HG03045 (cell line): Measurements from ENCODE around the gene PLAAT3.
A peak's percentile ranks its signal among the peaks of the same experiment; 100 is the strongest.
"Not testable (repeated sequence)": the region's sequence is repeated elsewhere in the genome, so short reads cannot be mapped to it uniquely, and the experiment has no call there.

ENCODE experiments used
- ATAC-seq: cut with Tn5 transposase; IDR thresholded peaks from one replicate; pipeline ENCODE4 v1.9.1; 2021; ENCODE audit warnings: mild to moderate bottlenecking, moderate library complexity; ENCODE audit not compliant: unreplicated experiment

PLAAT3 gene

GRCh38 chr11:63614136-63614671 is at the start of gene PLAAT3:
Gene PLAAT3, minus strand, starts transcription at chr11:63614433. Its CDS starts 419 bp downstream, at chr11:63614014.
- ATAC-seq = peak; percentile 60

- no peak for ATAC-seq
Measured at GRCh38 chr11:63663809-63664208, 49.6 kb upstream of the PLAAT3 start.

- no peak for ATAC-seq
Measured at GRCh38 chr11:63660972-63661371, 46.7 kb upstream of the PLAAT3 start.

- no peak for ATAC-seq
Measured at GRCh38 chr11:63652671-63653070, 38.4 kb upstream of the PLAAT3 start.

- no peak for ATAC-seq
Measured at GRCh38 chr11:63643205-63643604, 29.0 kb upstream of the PLAAT3 start.

GRCh38 chr11:63641727-63642126 is 27.5 kb upstream of the PLAAT3 start:
- ATAC-seq = no peak

- no peak for ATAC-seq
Measured at GRCh38 chr11:63639199-63639832, 25.1 kb upstream of the PLAAT3 start.

- not testable (repeated sequence) for ATAC-seq
Measured at GRCh38 chr11:63638436-63638835, 24.2 kb upstream of the PLAAT3 start.

GRCh38 chr11:63635762-63636465 is 21.7 kb upstream of the PLAAT3 start:
- ATAC-seq = no peak

GRCh38 chr11:63629426-63629825 is 15.2 kb upstream of the PLAAT3 start:
- no peak for ATAC-seq

- ATAC-seq = no peak
Measured at GRCh38 chr11:63623513-63624140, 9.4 kb upstream of the PLAAT3 start.

GRCh38 chr11:63622323-63622722 is 8.1 kb upstream of the PLAAT3 start:
- ATAC-seq = no peak

- ATAC-seq = no peak
Measured at GRCh38 chr11:63621071-63621470, 6.8 kb upstream of the PLAAT3 start.

- no peak for ATAC-seq
Measured at GRCh38 chr11:63619967-63620366, 5.7 kb upstream of the PLAAT3 start.

- not testable (repeated sequence) for ATAC-seq
Measured at GRCh38 chr11:63617686-63618085, 3.5 kb upstream of the PLAAT3 start.

GRCh38 chr11:63616953-63617352 is 2.7 kb upstream of the PLAAT3 start:
- no peak for ATAC-seq

- peak; percentile 30 for ATAC-seq
Measured at GRCh38 chr11:63613517-63614135, 607 bp downstream of the PLAAT3 start.

- ATAC-seq = no peak
Measured at GRCh38 chr11:63612181-63612580, 2.1 kb downstream of the PLAAT3 start.

- ATAC-seq = no peak
Measured at GRCh38 chr11:63611395-63611747, 2.9 kb downstream of the PLAAT3 start.

GRCh38 chr11:63610604-63611394 is 3.4 kb downstream of the PLAAT3 start:
- ATAC-seq = no peak
